RWPE1 (cell line): ENCODE data around the gene DNAI1.

ENCODE experiments used
- CTCF ChIA-PET: fragments of 350-600 bp; sonication (Branson Sonifier 250); formaldehyde crosslinking; extraction: SDS; loops from one replicate; lab custom pipeline; 2021; lab: Yijun Ruan, JAX
- POLR2A ChIA-PET: fragments of 400-600 bp; formaldehyde crosslinking; extraction: SDS; loops from one replicate; lab custom pipeline; 2020; ENCODE audit warnings: antibody characterized with exemption; ENCODE audit not compliant: low non-redundant PET; lab: Yijun Ruan, JAX
- DNase-seq: peaks from one replicate; pipeline ENCODE4 v3.0.0; 2012; ENCODE audit warnings: low spot score
- H3K27ac ChIP-seq: fragments of 450-650 bp; 2 replicates; pipeline ENCODE4 v1.5.1; 2017
- TF ChIP-seq, protein P1 (sequence below): fragments of 450-650 bp; conservative IDR thresholded peaks from 2 replicates; pipeline ENCODE4 v1.5.1; 2017; ENCODE audit warnings: low read depth, mild to moderate bottlenecking

The DNAI1 gene

DNA sequence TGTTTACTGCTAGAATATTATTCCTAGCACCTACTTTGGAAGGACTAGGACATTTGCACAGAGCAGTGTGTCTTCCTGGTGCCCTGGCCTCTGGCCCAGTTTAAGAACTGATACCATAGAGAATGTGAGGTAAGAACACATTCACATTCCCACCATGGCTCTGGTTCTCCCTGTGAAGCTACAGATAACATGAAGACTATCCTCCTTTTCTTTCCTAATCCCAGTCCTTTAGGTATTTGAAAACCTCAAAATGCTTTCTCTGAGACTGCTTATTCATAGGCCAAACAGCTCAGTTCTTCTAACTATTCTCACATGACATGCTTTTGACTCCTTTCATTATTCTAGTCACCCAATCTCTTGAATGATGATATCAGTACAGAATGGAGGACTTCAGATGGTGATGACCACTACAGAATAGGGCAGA, 12.1 kb upstream of the DNAI1 start:
- CTCF ChIA-PET, result interaction anchor here (0.5 to 1.8 kb wide), 3 partner anchors 31 to 167 kb away, joined by 3 to 6 read pairs (median 3); no protein-coding TSS in a partner anchor

DNA sequence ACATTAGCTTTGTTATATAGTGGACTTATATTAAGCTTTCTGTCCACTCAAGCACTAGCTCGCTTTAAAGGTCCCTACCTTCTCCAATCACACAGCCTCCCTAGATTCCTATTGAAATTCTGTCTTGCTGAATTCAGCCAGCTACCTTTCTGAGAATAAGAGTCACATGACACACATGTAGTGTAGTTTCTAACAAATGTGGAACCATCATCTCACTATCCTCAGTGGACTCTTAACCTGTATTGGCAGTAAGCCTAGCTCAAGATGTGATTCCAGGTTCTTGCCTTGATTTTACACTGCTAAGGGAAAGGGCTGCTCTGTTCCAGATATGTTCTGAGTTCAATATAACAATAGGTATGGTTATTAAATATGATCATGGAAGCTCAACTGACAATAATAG, 11.7 kb upstream of the DNAI1 start:
- H3K27ac ChIP-seq, result no peak overlapping the region
- TF ChIP-seq, protein P1, sequence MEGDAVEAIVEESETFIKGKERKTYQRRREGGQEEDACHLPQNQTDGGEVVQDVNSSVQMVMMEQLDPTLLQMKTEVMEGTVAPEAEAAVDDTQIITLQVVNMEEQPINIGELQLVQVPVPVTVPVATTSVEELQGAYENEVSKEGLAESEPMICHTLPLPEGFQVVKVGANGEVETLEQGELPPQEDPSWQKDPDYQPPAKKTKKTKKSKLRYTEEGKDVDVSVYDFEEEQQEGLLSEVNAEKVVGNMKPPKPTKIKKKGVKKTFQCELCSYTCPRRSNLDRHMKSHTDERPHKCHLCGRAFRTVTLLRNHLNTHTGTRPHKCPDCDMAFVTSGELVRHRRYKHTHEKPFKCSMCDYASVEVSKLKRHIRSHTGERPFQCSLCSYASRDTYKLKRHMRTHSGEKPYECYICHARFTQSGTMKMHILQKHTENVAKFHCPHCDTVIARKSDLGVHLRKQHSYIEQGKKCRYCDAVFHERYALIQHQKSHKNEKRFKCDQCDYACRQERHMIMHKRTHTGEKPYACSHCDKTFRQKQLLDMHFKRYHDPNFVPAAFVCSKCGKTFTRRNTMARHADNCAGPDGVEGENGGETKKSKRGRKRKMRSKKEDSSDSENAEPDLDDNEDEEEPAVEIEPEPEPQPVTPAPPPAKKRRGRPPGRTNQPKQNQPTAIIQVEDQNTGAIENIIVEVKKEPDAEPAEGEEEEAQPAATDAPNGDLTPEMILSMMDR, result no peak
- DNase-seq, result no peak
- ChIA-PET CTCF (interaction anchor here (0.5 to 1.8 kb wide), 4 partner anchors 32 to 166 kb away, joined by 3 to 6 read pairs (median 4); no protein-coding TSS in a partner anchor), POLR2A (no interaction called here)

More for the DNA sequence above, 12.1 kb upstream of the DNAI1 start:
- TF ChIP-seq, protein P1, result no peak
- H3K27ac ChIP-seq, result no peak overlapping the region
- DNase-seq, result no peak
- POLR2A ChIA-PET, result no interaction called here

DNA sequence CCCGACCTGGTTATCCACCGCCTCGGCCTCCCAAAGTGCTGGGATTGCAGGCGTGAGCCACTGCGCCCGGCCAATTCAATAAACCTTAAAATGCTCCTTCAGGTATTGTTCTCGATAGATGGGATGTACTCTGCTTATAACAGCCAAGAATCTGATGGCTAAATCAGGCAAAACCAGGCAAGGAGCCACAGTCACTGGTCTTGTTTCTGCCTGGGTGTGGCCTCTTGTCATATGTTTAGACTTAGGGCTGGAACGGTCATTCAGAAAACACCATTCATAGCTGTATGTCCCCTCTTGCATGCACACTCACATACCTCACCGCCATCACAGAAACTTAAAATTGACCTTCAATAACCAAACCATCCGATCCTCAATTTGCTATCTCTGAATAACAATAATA, 8.0 kb upstream of the DNAI1 start:
- no peak overlapping the region for H3K27ac ChIP-seq
- no peak for DNase-seq
- POLR2A ChIA-PET, result no interaction called here
- TF ChIP-seq, protein P1, result no peak
- CTCF ChIA-PET, result interaction anchor here (1.1 kb wide), 1 partner anchor 47 kb away, joined by 3 read pairs; no protein-coding TSS in a partner anchor

DNA sequence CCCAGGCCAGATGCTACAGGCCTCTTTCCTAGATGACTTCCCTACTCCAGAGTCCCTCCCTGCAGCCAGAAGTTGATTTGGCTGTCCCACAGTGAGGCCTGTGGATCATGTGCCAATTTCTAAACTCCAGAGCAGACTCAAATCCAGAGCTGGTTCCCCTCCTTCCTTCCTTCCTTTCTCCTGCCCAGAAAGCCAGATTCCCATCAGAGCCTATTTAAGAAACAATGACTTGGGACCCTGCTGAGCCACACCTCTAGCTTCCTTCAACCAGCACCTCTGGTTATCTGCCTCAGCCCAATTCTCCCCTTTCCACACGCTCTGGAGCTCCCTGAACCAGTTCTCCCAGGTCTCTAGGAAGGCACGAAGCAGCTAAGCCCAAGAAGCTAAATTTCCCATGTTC, 7.5 kb upstream of the DNAI1 start:
- POLR2A ChIA-PET, result no interaction called here
- CTCF ChIA-PET, result interaction anchor here (1.1 kb wide), 1 partner anchor 47 kb away, joined by 3 read pairs; no protein-coding TSS in a partner anchor
- TF ChIP-seq, protein P1, result no peak
- H3K27ac ChIP-seq, result no peak overlapping the region
- DNase-seq, result no peak

GRCh38 chr9:34451545-34451944, 7.1 kb upstream of the DNAI1 start:
- TF ChIP-seq, protein P1, result no peak
- no peak overlapping the region for H3K27ac ChIP-seq
- ChIA-PET CTCF (interaction anchor here (1.1 kb wide), 1 partner anchor 48 kb away, joined by 3 read pairs; no protein-coding TSS in a partner anchor), POLR2A (no interaction called here)
- no peak for DNase-seq

DNA sequence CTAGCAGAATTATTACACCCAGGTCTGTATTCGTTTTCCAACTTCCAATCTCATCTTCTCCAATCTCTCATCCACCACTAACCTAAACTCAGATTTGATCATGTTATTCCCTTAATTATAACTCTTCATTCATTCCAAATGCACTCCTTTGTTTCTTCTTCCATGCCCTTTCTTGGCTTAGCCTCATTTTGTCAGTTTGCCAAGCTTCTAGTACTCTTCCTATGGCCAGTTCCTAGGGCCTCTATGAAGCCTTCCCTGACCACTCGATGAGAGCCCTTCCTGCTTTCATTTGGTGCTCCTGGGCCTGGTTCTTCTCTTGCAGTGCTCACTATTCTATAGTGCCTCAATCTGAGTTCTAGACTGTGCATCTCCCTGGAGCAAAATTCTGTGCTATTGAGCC, 6.0 kb upstream of the DNAI1 start:
- TF ChIP-seq, protein P1, result no peak
- ChIA-PET CTCF (interaction anchor here (0.6 to 0.7 kb wide), 2 partner anchors 49 to 60 kb away, joined by 3 to 6 read pairs; no protein-coding TSS in a partner anchor), POLR2A (no interaction called here)

More for the DNA sequence above, 6.0 kb upstream of the DNAI1 start:
- no peak overlapping the region for H3K27ac ChIP-seq
- no peak for DNase-seq
